ENCODE data around the gene SPATS2L.

SPATS2L gene

DNA sequence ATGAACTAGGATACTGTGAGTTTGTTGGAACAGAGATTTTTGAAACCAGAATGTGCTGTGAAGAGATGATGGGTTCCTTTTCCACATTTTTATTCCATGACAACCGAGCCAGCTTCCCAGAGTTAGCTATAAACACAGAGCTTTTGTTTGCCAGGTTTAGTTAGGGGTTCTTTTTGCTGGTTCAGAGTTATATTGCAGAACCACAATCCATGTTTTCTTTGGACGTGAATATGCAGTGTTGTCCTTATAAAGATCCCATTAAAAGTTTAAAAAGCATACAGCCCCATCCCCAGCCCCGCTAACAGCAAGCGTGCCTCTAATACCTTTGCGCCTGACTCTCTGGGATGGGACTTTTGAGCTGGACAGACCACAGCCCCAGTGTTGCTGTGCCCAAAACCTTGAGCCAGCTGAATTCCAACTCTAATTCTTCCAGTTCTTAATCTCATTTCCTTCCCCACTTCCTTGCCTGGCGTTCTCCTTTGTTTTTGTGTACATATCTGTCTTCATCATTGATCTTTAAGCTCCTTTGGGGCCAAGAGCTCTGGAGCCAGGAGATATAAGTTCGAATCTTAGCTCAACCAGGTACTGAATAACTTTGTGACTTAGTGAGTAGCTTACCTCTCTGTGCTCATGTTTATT, 72.3 kb downstream of the SPATS2L start:
- no peak for DNase-seq (ENCODE audit: low spot score)

DNA sequence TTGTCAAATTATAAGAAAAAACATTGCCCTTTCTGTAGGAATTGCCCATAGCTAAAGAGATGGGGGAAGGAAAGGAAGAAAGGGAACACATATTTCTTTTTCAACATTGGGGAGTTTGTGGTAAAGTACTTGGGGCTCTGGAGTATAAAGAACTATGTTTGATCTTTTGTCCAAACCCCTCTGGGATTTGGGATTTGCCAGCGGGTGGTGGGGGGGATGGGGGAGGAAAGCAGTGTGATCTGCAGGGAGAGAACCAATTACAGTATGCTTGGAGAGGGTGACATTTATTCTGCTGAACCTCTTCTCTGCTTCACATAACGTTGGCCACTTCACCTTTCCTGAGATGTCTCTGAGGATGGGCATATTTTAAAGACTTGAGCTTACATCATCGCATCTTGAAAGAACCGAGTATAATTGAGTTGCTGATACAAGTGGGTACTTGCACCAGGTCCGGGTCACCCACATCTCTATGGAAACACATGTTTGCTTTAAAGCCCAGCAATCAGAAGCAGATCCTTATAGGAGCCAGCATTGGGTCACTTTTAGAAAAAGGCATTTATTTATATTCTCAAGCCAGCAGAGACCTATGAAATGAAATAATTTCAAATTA, 73.1 kb downstream of the SPATS2L start:
- DNase-seq (ENCODE audit: low spot score) = peak; percentile 52

DNA sequence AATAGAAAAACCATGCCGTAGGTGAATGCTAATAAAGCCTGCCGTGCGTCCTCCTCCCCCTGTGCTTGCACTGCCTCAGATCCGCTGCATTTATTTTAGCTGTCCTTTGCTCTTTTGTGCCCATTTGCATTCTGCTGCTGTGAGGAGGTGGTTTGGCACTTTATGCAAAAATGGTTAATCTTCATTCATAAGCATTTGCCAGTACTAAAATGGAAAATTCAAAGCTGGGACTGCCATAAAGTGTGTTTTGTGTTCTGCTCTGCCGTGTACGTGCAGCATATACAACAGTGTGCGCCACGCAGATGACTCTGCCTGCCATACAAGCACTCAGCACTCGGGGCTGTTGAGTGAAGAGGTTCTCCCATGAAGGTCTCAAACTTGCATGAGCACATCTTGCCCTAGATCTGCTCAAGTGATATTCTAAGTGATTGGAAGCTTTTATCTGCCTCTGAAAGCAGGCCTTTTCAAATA, 73.6 kb downstream of the SPATS2L start:
- DNase-seq (ENCODE audit: low spot score) = no peak

DNA sequence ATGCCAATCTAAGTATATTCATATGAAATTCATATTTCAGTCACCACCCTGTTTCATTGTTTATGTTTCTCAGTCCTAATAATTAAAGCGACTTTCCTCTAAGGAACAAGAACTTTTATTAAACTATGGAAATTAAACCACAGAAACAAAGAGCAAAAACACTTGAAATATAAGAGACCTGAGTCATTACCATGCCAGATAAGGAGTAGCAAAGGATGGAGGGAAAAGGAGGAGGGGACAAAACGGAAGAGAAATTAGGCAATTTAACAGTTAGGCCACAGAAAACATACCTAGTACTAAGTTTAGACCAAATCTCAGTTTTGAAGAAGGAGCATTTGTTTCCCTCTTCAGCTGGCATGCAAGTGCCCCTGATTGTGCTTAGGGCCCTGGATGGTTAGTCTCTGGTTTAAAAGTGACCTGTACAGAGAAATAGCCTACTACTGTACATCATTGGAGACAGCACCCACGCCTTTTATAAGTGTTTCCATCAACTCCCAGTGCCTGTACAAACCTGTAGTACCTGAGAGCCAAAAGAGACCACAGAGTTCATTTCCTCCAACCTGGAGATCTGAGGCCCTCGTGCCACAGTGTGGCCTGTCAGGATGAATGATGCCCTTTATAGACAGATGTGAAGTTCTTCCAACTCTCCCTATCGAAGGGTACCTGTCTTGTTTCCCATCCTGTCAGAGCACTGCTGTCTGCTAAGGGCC, 74.5 kb downstream of the SPATS2L start:
- DNase-seq (ENCODE audit: low spot score) = no peak

DNA sequence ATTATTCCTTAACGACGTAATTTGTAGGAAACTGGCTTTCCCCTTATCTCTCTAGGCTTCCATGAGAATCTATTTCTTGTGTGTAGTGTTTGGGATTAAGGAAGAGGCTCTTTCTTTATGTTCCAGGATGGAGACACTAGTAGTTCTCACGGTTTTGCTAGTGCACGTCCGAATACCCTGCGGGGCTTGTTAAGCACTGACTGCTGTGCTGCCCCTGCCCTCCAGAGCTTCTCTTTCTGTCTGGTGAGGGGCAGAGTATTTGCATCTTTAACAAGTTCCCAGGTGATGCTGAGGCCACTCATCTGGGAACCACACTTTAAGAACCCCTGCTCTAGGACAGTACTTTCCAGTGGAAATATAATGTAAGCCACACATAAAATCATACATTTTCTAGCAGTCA, 76.4 kb downstream of the SPATS2L start:
- peak; percentile 42 for DNase-seq (ENCODE audit: low spot score)

DNA sequence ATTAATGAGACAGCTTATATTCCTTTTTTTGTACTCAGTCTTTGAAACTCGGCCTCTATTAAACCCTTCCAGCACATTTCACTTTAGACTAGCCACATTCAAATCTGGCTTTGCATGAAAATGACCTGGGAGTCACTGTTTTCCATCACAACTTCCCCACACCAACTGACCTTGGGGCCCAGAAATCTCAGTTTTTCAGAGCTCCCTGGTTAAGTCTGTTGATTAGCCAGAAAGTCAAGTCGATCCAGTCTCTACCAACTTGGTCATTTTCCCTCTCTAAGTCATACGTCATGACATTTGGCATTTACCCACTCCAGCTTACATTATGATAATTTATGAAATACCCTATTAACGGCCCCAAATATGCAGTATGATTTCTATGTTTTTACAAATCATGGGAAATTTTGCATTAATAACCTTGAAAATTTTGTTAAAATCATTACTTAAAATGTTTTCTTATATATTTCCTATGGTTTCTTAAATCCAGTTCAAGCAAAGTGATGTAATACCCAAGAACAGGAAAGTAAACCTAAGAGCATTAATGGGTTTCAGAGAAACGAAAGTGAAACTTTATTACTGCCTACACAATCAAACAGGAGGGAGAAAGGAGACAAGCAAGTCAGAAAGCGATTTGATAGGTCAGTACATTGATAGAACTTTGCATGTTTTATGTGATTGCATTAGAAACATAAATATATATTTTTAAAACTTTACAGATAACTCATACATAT, 77.1 kb downstream of the SPATS2L start:
- DNase-seq (ENCODE audit: low spot score) = peak; percentile 47

DNA sequence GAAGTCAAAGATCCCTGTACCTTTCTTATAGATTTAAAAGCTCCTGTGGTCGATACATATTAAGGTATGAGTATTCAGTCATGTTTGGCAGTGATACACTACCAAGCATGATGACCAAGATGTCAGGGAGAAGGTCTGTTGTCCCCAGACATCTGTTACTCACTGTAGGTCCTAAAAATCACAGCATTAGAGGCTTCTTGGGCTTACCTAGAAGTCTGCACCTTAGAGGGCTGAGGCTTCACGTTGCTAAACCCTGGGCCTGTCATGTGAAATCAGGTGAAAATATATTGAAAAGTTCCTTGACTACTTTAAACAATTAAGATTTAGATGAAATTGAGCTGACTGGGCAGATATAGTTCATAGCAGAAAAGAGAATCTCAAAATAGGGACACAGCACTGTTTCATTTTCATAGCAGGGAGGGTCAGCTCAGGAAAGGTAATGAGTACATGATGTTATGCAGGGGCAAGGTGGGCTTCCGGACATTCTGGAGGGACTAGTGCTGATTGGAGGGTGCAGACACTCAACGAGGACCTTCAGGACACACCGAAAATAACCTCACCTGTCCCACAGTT, 78.7 kb downstream of the SPATS2L start:
- DNase-seq (ENCODE audit: low spot score) = no peak

DNA sequence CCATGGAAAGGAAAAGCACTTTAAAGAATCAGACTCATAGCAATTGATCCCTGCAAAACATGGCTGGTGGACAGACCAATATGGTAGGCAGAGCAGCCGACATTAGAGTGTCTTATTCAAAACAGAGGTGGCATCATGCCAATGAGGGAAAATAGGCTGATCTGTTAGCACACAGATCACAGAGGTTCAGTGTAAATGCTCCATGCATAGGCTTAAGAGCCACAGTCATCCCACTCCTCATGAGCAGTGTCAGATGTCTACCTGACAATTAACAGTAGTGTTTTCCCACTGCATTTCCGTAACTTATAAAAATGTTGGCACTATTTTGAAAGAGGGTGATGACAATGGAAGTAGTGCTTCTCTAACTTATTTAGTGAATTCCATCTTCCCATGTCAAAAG, 86.7 kb downstream of the SPATS2L start:
- DNase-seq (ENCODE audit: low spot score) = no peak

DNA sequence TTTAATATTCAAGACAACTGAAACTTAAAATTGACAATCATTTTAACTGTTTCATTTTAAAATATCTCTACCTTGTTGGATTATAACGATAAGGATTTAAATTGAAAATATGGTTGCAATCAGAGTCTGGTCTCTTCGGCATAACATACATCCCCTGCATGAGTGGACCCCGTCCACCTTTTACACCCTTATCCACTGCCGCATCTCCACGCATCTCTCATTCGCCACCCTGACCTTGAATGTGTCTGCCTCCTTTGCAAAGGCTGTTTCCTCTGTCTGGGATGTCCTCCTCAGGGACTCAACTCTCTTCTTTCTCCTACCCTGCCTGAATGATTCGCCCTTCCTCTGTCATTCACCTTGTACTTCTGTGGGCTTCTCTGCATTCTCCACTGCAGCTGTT, 87.6 kb downstream of the SPATS2L start:
- no peak for DNase-seq (ENCODE audit: low spot score)

DNA sequence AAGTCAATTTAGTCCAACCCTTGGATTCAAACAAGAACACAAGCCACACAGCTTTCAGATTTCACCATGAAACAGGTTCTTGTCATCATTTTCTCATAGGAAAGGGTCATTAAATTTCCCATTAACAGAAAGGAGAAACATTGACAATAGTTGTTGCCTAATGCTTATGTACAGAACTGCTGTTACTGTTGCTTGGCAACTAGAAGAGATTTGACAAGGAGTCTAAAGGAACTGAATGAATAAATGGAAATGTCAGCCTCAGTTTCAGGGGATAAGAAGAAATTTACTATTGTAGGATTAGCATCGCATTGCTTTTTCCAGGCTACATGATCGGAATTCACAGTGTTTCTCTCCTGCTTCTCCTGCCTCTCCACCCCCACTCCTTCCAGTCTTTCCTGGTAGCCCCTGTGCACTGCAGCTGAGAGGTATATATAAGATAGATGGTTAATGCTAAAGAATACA, 90.3 kb downstream of the SPATS2L start:
- DNase-seq (ENCODE audit: low spot score) = no peak

DNA sequence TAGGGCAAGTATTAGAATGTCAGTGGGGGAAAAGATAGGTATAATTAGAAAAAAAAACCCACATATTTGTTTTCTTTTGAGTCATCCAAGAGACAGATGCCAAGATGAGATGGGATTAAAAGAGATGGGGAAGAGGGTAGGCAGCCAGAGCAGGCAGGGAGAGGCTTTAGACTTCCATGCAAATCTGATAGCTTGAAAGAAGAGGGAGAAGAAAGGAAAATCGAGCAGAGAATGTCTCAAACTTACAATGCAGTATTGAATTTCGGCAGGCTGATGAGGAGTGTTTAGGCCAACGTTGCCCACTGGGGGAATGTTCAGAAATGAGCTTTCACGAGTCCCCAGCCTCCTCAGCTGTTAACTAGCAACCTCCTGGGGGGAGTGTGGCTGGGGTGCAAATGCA, 91.3 kb downstream of the SPATS2L start:
- DNase-seq (ENCODE audit: low spot score) = no peak

DNA sequence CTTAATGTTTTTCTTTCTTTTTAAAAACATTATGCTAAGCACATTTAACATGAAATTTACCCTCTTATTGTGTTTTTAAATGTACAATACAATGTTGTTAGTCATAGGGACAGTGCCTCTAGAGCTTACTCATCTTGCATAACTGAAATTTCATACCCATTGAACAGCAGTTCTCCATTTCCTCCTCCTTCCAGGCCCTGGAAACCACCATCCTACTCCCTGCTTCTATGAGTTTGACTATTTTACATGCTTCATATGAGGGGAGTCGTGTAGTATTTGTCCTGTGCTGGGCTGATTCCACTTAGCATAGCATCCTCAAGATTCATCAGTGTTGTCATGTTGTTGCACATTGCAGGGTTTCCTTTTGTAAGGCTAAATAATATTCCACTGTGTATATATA, 92.6 kb downstream of the SPATS2L start:
- DNase-seq (ENCODE audit: low spot score) = no peak

DNA sequence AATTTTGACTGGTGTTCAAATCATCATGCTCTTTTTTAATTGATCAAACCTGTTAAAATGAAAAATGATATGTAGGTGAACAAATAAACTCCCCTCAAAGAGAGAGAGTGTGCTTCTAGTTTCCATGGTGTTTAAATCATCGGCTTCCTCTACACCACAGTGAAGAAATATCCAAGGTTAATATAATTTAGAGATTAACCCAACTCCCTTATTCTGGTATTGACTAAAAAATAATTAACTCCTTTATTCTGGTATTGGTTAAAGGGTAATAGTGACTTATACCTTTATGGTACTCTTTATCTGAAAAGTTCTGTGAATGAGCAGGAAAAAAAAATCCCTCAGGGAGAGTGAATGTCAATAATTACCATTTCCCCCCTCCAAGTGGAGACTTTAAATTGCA, 93.1 kb downstream of the SPATS2L start:
- DNase-seq (ENCODE audit: low spot score) = no peak

DNA sequence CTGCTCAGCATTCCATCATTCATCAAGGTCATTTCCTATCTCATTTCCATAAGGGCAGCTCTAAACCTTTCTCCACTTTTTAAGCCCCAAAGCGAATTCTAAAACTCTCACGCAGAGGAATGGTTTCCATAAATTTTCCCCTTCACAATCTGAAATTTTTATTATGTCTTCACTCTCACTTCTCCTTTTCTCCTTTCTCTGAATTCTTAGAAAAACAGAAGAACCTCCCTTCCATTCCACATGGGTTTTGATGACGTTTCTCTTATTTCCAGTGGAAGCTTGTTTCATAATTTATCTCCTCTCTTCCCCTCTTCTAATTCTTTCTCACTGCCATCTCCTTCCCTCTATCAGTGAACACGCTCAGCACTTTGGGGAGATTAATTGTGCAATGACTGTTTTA, 97.3 kb downstream of the SPATS2L start:
- DNase-seq (ENCODE audit: low spot score) = no peak

DNA sequence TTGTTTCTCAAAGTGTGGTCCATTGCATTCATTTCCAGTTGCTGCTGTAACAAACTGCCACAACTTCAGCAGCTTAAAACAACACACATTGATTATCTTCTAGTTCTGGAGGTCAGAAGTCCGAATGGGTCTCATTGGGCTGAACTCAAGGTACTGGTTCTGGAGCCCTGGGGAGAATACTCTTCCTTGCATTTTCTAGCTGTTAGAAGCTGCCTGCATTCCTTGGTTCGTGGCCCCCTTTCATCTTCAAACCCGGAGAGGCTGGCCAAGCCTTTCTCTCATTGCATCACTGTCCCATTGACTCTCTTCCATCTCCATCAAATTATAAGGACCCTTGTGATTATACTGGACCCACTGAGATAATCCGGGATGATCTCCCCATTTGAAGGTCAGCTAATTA, 98.1 kb downstream of the SPATS2L start:
- DNase-seq (ENCODE audit: low spot score) = no peak

DNA sequence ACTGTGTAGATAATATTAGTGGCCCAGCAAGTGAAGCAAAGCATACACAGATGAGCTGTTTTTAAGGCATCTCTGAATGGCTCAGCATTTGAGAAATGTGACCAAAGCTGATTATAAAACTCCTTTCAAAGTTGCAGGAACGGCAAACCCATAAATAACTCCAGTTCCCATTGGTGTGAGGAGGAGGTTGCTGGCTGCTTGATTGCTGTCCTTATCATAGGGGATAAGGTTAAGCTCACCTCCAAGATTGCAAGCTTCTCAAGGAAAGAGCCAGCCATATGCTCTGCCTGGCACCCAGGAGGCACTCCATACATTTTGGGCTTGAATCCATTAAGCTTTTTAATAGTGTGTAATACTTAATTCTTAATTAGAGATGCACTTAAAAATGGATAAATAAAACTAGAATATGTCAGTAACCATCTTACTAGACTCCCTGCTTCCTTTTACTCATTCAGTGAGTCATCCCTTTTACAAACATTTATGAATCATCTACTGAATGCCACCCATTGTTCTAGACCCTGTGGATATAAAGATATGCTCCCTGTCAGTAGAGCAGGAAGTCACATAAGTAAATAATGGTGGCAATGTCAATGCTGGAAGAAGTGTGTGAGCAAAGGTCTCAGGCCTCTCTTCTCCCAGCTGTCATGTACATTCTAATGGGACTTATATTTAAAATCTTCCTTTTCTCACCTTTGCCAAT, 99.3 kb downstream of the SPATS2L start:
- DNase-seq (ENCODE audit: low spot score) = no peak

DNA sequence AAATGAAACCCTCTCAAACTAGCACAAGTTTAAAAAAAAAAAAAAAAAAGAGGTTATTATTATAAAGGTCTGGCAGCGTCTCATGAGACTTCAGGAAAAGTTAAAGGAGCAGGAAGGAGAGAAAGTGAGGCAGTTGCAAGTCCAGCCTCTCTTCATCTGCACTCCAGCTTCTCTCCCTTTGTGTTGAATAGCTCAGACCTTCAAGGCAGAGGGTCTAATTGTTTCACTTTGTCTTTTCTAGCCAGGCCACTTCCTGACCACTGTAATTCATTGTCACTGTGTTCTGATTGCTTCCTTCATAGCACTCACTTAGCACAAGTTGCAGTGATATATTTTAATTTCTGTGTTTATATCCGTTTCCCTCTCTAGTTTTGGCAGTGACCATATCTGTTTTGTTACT, 99.9 kb downstream of the SPATS2L start:
- DNase-seq (ENCODE audit: low spot score) = no peak

DNA sequence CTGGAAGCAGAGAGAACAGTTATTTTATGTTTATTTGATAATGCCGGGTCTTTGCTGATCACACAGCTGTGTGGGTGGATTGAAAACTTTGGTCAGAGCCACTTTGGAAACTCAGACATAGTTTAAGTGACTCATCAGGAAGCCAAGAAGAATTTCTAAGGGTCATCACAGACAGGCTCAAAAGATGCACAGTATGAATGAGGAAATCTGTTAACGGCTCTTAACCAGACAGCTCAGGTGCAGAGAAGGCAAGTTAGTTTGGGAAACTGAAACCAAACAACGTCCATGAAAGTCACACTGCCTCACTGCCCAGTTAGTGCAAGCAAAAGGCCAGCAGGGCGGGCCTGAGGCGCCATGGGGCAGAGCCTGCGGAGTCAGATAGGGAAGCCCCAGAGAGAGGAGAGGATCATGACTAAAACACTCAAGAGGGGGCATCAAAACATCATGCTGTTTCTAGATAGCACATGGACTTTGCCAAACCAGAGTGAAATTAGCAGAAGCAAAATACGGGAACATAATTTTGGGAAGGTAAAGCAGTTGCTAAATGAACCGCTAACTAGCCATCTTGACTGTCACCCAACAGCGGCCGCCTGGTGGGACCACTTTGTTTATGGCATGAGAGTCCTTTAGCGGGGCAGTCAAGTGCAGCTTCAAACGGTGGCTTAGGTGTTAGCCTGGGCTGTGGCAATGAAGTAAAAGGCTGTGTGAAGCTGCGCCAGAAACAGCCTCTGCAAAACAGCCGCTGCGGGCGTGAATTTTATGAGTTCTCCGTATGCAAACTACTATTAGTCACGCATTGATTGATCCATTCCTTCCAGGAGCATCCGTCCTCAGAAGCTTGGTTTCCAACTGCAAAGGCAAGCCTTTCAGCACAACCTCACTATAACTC, 102.2 kb downstream of the SPATS2L start:
- DNase-seq (ENCODE audit: low spot score) = no peak

DNA sequence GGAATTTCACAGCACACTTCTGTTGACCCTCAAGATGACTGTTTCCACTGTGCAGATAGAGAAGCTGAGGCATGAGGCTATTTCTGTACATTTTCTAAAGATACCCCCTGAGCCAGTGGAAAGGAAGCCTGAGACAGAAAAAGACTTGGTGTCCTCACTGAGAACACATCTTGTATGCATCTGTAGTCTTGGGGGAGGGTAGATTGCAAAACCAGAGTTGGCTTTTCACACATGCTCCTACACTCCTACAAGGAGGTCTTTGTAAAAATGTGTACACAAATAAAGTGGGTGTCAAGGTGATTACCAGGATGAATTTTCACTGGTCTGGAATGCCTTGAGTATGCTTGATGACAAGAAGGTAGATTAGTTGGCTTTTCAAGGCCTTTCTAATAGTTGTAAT, 105.3 kb downstream of the SPATS2L start:
- DNase-seq (ENCODE audit: low spot score) = no peak

DNA sequence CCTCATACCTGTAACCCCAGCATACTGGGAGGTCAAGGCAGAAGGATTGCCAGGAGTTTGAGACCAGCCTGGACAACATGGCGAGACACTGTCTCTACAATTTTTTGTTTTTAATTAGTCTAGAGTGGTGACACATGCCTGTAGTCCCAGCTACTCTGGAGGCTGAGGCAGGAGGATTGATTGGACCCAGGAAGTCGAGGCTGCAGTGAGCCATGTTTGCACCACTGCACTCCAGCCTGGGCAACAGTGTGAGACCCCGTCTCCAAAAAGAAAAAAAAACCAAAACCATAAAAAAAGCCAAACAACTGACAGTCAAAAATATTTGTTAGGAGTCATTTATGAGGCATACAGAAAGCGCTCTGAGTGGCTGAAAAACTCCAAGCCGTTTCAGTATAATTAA, 107.9 kb downstream of the SPATS2L start:
- no peak for DNase-seq (ENCODE audit: low spot score)

DNA sequence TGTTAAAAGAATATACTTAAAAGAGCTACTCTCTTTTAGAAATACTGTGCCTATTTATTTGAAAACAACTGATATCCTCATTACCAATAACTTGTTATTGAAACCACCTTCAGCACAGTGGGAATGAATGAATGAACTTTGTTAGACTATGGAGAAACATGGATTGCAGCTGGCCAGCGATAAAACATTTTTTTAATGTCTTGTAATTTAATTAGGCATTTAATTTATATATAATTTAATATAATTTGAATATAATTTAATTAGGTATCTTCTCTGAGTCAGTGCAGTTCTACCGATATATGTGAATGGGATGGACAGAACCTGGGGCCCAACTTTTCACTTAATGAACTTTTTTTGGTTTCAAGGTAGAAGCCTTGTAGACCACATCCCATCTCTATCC, 109.0 kb downstream of the SPATS2L start:
- DNase-seq (ENCODE audit: low spot score) = no peak

Data from iPS-NIHi11 (cell line).